GM21786 (cell line): ENCODE data around the gene TMEM240.
"Not testable (repeated sequence)": the region's sequence is repeated elsewhere in the genome, so short reads cannot be mapped to it uniquely, and the experiment has no call there.

Experiments
- ATAC-seq: cut with Tn5 transposase; IDR thresholded peaks from one replicate; pipeline ENCODE4 v1.9.1; 2021; ENCODE audit not compliant: unreplicated experiment

TMEM240 gene

DNA sequence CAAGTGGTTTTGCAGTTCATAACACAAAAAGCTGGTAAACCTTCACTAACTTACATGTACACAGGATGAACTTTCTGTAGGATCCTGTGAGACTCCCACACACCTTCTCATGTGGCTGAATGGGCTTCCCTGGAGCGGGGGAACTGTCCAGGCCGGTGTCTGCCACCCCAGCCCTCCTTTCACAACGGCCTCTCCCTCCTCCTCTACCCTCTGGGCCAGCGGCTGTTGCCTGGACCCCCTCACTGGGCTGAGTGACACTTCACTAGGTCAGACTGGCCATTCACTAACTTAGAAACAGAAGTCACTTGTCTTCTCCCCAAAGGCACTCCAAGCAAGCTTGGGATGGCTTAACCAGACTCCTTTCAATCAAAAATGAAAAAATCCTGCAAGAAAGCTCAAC, 18.2 kb upstream of the TMEM240 start:
- no peak for ATAC-seq

- not testable (repeated sequence) for ATAC-seq
Measured at GRCh38 chr1:1557688-1558087, 17.3 kb upstream of the TMEM240 start.

DNA sequence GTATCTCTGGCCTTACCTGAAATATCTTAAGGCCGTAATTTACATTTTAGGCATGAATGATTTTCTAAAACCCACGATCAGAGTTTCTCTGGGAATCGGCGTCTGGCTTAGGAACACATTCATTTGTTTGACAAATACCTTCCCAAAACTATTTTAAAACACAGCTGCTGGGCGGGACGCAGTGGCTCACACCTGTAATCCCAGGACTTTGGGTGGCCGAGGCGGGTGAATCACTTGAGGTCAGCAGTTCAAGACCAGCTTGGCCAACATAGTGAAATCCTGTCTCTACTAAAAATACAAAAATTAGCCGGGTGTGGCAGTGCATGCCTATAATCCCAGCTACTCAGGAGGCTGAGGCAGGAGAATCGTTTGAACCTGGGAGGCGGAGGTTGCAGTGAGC, 16.5 kb upstream of the TMEM240 start:
- not testable (repeated sequence) for ATAC-seq

- ATAC-seq: no peak
Measured at GRCh38 chr1:1556505-1556904, 16.1 kb upstream of the TMEM240 start.

DNA sequence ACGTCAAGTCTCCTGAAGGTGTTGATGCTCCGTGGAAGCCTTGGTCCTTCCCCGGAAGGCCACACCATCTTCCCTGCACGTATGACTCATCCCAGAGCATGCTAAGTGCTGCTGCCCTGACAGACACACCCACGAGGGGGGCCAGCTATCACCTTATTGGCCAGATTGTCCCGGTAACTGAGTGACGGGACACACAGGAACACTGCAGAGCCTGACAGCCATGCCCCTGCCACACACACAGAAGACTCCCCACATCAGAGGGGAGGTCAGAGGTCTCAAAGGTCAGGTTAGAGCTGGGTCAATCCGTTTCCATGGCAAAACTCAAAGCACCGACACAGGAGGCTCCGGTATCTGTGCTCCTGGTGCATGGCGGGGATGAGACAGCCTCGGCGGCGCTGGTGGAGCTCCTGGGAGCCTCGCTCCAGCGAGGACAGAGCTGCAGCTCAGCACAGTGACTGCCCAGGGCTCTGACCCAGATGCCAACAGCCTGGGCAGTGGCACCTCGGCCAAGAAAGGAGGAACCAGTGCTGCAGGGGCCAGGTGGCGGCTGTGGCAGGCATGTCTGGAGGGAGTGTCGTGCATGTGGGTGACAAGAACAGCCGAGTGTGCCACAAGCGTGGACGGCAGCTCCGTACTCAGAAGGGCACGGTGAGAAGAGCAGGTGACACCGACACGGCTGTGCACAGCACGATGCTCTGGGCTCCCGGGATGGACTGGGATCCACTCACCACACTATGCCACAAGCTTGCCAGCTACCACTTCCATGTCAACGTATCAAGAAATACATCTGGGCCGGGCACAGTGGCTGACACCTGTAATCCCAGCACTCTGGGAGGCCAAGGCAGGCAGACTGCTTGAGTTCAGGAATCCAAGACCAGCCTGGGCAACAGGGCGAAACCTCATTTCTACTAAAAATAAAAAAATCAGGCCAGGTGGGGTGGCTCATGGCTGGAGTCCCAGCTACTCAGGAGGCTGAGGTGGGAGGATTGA, 14.8 kb upstream of the TMEM240 start:
- ATAC-seq: no peak

GRCh38 chr1:1554550-1554925, 14.1 kb upstream of the TMEM240 start:
- ATAC-seq: no peak

DNA sequence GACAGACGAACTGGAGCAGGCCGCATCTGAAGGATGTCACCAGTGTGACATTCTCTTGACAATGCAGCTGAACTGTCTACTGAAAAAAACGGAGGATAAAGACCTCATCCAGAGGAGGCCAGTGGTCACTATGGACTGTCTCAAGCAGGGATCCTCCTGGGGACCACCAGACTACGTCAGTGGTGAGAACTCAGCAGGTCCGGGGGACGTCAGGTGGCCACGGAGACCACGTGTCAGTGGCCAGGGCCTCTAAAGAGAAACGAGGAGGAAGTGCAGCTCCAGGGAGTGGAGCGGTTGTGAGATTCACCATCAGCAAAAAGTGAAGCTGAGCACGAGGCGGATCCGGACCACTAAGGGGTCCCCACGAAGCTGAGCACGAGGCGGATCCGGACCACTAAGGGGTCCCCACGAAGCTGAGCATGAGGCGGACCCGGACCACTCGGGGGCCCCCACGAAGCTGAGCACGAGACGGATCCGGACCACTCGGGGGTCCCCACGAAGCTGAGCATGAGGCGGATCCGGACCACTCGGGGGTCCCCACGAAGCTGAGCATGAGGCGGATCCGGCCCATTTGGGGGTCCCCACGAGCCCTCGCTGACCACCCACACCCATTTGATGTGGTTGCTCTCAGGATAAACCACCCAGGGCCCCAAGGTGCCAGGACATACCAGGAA, 13.5 kb upstream of the TMEM240 start:
- no peak for ATAC-seq

GRCh38 chr1:1552263-1552639, 11.8 kb upstream of the TMEM240 start:
- ATAC-seq: no peak

GRCh38 chr1:1551524-1552262, 11.3 kb upstream of the TMEM240 start:
- ATAC-seq: no peak

- ATAC-seq: no peak
Measured at GRCh38 chr1:1550591-1551432, 10.4 kb upstream of the TMEM240 start.

DNA sequence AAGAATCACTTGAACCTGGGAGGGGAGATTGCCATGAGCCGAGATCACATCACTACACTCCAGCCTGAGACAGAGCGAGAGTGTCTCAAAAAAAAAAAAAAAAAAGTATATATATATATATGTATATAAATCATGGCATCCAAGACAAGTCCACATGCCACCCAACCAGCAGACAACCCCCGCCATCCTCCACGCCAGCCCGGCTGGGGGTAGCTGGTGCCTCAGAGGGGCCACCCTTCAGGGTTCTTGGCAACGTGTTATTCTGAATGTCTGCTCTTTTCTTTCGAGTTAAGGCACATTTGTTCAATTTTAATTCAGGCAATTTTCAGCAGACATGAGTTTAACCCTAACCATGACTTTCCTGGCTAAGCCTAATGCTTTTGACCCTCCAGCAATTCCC, 9.7 kb upstream of the TMEM240 start:
- no peak for ATAC-seq

- ATAC-seq: no peak
Measured at GRCh38 chr1:1548591-1548990, 8.2 kb upstream of the TMEM240 start.

GRCh38 chr1:1547476-1547875, 7.1 kb upstream of the TMEM240 start:
- no peak for ATAC-seq

- ATAC-seq: no peak
Measured at GRCh38 chr1:1547011-1547410, 6.6 kb upstream of the TMEM240 start.

- no peak for ATAC-seq
Measured at GRCh38 chr1:1545946-1546737, 5.7 kb upstream of the TMEM240 start.

GRCh38 chr1:1544544-1544943, 4.1 kb upstream of the TMEM240 start:
- ATAC-seq: no peak

DNA sequence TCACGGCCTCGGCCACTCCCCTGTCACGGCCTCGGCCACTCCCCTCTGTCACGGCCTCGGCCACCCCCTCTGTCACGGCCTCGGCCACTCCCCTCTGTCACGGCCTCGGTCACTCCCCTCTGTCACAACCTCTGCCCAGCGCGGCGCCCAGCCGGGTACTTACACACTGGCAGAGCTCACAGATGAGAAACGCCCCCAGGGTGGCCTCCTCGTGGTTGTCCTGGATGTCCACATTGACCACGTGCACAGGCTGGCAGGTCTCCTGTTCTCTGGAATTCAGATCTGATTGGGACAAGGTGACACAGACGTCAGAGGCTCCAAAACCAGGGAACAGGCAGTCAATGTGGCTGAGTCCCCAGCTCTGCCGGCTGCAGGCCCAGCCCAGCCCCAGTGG, 3.3 kb upstream of the TMEM240 start:
- no peak for ATAC-seq

DNA sequence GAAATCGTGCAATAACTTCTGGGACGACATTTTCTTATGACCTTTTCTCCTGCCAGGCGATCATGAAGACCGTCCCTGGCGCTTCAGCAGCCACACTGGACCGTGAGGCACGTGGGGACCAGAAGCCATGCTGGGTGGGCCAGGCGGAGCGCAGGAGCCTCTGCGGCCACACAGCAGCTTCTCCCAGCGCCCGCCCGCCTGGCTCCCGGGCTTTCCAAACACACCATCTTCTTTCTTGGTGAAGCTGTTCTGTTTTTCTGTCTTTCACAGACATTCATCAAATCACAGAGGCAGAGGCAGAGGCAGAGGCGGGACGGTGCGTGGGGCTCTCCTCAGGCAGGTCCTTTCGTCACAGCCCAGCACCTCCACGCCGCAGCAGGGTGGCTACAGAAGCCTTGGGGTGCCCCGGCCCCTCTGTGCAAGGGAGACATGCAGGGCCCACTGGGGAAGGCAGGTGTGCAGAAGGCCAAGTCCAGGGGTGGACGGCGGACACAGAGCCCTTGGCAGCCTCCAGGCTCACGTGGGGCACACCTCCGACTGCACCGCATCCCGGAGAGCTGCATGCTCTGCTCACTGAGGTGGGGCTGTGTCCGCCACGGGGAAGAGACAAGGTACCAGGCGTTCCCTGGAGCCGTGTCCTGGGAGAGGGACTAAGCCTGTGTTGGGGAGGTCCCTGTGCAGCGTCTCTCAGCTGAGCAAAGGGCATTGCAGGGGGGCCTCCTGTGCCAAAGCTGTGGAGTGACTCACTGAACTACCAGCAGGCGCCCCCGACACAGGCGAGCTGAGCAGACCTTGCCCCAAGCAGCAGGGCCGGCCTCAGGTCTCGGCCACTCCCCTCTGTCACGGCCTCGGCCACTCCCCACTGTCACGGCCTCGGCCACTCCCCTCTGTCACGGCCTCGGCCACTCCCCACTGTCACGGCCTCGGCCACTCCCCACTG, 2.6 kb upstream of the TMEM240 start:
- ATAC-seq: no peak
